SIG-M5 (cell line): ENCODE results near the gene ACOXL.
"Not testable (repeated sequence)": the region's sequence is repeated elsewhere in the genome, so short reads cannot be mapped to it uniquely, and the experiment has no call there.

Source experiments
- DNase-seq: peaks from one replicate; lab custom pipeline; 2025; lab: John Stamatoyannopoulos, UW

The ACOXL gene

GRCh38 chr2:111061191-111061590 lies 328.8 kb downstream of the ACOXL start:
- no peak for DNase-seq

DNA sequence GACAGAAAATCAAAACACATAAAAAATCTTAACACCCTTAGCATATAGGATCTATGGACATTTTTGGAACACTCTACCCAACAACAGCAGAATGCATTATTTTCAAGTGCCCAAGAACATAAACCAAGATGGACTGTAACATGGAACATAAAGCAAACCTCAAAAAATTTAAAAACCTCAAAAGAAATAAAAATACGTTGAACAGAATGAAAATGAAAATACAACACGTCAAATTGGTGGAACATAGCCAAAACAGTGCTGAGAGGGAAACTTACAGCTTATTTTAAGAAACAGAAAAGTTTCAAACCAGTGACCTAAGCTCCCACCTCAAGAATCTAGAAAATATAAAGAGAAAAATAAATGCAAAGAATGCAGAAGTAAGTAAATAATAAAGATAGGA lies 330.0 kb downstream of the ACOXL start:
- no peak for DNase-seq

DNA sequence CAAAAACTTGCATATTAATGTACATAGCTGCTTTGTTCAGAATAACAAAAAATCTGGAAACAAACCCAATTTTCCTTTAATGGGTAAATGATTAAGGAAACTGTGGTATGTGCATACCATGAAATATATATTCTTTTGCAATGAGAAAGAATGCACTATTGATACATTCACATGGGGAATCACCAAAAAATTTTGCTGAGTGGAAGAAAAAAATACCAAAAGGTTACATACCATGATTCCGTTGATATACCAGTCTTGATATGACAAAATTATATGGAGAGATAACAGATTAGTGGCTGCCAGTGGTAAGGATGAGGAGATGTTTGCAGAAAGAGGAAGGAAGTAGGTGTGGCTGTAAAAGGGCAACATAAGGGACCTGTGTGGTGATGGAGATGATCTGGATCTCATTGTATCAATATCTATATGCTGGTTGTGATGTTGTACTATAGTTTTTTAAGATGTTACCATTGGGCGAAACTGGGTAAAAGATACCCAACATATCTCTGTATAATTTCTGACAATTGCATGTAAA lies 333.8 kb downstream of the ACOXL start:
- DNase-seq: no peak

GRCh38 chr2:111068435-111069058 lies 336.2 kb downstream of the ACOXL start:
- no peak for DNase-seq

GRCh38 chr2:111069722-111070121 lies 337.3 kb downstream of the ACOXL start:
- no peak for DNase-seq

- DNase-seq: no peak
These were observed 339.3 kb downstream of the ACOXL start for GRCh38 chr2:111071600-111072171.

DNA sequence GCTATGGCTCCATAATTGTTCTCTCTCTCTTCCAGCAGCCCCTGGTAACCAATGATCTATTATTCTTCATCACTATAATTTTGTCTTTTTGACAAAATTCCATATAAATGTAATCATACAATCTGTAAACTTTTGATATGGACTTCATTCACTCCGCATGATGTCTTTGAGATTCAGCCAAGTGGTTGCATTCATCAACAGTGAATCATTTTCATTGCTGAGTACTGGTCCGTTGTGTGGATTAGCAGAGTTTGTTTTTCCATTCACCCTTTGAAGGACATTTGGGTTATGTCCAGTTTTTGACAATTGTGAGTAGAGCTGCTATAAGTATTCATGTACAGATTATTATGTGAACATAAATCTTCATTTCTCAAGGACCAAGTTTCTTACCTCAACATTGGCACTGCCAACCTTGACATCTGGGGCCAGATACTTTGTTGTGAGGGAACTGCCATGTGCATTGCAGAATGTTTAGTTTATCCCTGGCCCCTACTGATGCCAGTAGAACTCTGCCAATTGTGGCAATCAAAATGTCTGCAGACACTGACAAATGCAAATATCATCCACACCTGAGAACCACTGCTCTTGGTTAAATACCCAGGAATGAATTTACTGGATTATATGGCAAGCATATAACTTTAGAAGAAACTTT lies 340.0 kb downstream of the ACOXL start:
- no peak for DNase-seq

- not testable (repeated sequence) for DNase-seq
These were observed 350.3 kb downstream of the ACOXL start for GRCh38 chr2:111082659-111083058.

GRCh38 chr2:111091811-111092211 lies 359.4 kb downstream of the ACOXL start:
- no peak for DNase-seq

GRCh38 chr2:111094691-111095090 lies 362.3 kb downstream of the ACOXL start:
- no peak for DNase-seq

DNA sequence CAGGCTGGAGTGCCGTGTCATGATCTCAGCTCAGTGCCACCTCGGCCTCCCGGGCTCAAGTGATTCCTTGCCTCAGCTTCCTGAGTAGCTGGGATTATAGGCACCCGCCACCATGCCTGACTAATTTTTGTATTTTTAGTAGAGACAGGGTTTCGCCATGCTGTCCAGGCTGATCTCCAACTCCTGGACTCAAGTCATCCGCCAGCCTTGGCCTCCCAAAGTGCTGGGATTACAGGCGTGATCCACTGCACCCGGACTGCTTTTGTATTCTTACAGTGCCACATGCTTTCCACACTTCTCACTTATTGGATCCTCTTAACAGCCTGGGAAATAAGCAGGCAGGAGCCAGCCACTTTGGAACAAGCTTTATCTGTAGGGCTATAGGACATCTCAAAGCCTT lies 363.1 kb downstream of the ACOXL start:
- no peak for DNase-seq

DNA sequence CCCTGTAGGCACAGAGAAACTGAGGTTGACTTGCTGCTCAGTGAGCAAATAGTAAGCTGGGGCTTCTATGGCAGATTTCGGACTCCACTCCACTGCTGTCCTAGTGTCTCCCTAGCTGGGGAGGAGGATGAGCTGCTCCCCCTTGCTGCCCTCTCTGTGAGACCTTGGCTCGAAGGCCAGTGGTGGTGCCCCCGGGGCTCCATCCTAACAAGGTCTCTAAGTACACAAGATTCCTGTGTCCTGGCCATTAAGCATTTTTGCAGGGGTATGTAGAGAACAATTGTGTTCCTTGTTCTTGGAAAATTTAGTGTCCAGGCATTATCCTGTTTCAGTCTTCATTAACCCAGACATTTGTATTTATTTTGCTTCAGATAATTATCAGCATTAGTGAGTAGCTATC lies 367.0 kb downstream of the ACOXL start:
- DNase-seq: no peak

DNA sequence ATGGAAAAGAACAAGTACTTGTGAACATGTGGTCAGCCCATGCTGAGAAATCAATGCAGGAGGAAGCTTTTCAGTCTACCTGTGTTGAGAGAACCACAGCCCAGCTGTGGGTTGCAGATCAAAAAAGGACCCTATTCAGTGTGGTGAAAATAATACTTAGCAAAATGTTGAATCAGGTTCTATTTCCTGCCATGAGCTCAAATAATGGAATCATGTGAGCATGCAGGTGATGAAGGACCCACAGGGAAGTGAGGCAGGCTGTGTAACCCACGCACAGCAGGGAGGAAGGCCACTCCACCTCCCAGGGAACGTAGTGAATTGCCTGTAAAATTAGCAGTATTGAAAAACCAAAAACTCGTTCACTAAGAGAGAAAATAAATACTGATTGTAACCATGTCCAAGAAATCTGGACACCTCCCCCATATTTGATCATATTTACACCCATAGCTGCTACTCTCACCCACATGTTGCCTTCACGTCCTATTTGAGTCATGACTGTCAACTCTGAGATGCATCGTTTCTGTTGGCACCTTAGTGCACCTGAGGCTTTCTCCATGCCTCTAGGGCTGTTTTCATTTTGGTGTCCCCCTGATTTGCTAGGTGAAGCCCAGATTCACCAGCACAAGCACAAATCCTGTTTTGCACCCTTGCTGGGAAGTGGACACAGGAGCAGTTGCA lies 367.9 kb downstream of the ACOXL start:
- DNase-seq: no peak

DNA sequence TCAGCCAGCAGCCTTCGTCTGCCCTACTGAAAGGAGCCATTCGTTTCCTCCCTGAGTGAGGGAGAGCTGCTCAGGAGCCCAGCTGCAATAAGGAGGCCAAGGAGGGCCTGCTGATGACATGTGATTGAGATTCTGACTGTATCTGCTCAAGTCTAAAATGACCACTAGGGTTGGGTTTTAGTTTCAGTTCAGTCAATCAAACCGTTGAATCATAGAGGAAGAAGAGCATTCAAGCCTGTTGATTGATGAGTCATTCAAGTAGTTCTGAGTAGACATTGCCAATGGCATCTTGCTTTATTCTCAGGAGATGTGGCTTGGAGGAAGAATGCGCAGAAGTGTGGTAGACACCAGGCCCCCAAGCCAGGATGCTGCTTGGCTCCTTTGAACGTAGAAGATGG lies 368.4 kb downstream of the ACOXL start:
- DNase-seq: peak; percentile 65

DNA sequence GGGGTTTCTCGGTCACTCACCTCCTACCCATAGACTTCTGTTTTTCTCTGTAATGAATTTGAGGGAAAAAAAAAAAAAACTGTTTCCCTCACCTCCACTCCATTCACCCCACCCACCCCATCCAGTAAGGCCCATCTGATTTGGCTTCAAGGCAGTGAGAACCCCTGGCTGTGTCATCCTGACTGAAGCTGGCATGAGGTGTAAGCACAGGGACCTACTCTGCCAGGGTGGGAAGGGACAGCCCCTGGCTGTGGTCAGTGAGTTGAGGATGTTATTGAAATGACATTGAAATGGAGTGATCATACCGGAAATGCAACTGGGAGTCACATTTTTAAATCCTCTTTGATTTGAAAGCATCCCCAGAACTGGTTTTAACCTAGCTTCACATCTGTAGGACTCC lies 369.2 kb downstream of the ACOXL start:
- DNase-seq: no peak

DNA sequence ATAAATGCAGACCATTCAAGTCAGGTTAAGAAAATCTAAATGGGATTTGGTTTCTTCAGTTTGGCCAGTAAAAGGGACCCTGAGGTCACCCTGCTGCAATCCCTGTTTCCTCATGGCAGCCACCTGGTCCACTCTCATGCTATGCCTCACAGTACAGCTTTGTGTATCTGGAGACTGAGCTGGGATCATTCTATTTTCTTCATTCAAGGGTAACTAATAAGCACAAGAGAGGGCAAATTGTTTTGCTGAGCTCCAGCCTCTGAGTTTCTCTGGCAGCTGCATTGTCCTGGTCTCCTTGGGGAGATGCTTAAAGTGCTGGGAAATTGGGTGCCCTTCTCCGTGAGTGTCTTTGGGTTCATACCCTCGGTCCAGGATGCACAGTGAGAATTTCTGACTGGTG lies 369.8 kb downstream of the ACOXL start:
- DNase-seq: no peak

DNA sequence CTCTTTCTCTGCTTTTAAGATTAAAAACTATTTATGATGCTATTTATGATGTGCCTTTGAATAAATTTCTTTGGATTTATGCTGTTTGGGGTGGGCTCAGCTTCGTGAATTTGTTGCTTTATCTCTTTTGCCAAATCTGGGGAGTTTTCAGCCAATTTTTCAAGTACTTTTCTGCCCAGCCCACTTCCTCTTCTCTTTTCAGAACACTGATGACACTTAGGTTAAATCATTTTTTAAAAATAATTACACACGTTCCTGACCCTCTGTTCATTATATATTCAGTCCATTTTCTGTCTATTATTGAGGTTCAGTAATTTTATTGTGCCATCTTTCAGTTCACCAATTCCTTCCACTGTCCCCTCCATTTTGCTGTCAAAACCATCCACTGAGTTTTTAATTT lies 373.6 kb downstream of the ACOXL start:
- no peak for DNase-seq

GRCh38 chr2:111106706-111107105 lies 374.3 kb downstream of the ACOXL start:
- no peak for DNase-seq

DNA sequence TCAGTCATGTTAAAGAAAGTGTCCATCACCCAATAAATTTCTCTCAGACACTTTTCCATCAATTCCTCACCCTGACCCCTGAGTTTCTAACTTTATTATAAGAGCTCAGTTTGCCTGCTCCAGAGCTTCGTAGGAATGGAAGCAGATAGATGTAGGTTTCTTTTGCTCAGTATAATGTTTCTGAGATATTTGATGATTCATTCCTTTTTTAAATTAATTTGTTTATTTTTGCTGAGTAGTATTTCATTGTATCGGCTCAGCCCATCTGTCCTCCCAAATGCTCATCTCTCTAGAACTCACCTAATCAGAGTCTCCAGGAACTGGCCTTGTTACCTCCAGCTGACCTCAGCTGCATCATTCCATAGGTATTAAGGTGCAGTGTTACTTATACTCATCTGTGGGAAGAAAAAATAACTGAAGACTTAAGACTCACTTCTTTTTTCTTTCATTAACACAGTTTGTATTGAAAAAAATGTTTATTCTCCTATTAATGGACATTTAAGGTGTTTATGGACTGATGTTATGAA lies 376.4 kb downstream of the ACOXL start:
- no peak for DNase-seq

GRCh38 chr2:111111101-111111755 lies 378.9 kb downstream of the ACOXL start:
- DNase-seq: no peak

DNA sequence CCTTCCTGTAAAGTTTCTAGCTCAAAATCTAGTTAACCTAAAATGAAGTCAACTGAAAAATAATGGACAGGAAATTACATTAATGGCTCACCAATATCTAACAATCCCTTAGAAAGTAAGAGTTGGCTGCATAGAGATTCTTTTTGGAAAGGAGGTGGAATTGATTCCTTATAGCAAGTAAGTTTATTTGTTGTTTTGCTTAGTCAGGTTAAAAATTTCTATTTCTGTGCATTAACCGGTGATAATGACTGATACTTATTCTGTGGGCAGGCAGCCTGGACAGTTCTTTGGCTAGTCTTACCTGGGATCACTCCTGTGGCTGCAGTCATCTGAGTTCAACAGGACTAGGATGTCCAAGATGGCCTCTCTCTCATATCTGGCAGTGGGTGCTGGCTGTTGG lies 381.5 kb downstream of the ACOXL start:
- no peak for DNase-seq
